Measurements from ENCODE around the gene PEAK1.

Gene PEAK1

DNA sequence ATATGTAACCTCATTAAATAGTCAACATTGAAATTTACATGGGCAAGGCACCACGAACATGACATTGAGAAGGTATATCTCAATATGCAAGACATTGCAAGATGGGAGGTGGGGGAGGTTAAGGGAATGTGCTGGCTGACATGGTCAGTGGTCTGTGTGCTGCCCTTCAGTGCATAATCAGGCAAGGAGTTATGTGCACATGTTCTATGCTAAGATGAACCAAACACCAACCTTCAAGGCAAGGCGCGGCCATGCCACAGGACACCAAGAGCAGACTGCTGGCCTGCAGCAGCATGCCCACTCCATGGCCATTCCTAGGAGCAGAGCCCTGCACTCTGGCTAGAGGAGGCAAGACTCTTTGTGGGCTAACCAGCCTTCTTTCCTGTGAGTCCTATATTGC is 308.1 kb downstream of the PEAK1 start:
- TF ChIP-seq CTCF (IDR thresholded peaks at IDR 0.05; ENCODE audit: insufficient read depth, low read depth, low read length, missing control alignments): no peak
- H3K4me3 ChIP-seq (ENCODE audit: low read length): no peak overlapping the region
- no peak for DNase-seq (ENCODE audit: low read depth)

DNA sequence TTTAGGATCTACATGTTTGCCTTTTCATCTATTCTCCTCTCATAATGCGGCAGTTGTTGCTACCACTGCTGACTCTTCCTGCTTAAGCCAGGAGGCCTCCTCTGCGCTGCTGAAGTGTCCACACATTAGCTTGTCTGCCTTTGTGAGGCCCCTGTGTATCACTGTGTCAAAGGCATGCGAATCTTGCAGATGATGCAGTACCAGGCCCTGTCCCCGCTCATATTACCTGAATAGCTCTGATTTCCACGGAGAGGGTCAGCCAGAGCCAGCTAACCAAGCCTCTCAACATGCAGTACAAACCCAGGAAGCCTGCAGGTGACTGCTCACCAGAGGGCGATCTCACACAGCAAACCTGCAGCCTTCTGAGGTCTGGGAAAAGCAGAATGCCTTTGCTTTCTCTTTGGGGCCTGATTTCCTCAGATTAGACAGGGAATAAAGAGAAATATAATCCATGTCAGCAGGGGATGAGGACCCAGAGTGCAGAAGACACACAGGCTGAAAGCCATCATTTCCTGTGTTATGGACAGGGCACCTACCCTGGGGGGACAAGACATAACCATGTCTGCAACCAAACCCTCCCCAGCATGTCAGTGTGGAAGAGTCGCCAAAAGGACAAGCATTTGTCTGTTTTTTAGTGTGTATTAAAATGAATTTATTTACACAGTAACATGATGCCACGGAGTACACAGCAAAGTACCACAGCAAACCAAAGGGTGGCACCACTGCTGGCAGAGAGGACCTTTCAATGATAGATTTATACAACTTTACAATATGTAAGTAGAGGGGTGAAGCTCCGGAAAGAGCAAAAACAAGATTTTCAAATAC is 312.2 kb downstream of the PEAK1 start:
- no peak overlapping the region for H3K4me3 ChIP-seq (ENCODE audit: low read length)
- DNase-seq (ENCODE audit: low read depth): peak; percentile 51
- peak; percentile 84 for TF ChIP-seq CTCF (IDR thresholded peaks at IDR 0.05; ENCODE audit: insufficient read depth, low read depth, low read length, missing control alignments)

DNA sequence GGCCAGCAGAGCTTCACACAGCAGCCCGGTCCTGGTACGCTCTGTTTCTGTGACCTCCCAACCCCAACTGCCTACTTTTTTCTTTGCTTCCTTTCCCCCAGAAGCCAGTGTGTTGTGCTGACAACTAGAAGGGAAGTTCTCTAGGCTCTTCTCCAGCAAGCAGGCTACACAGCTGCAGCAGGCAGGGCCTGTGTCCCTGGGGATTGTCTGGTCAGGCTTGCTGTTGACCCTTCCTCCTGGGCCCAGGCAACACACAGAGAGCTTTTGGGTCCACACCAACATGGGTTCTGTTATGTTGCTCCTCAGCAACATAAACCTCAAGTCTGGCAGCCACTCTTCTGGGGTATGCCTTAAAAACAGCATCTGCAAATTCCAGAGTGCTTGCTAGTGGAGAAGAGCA is 312.8 kb downstream of the PEAK1 start:
- TF ChIP-seq CTCF (IDR thresholded peaks at IDR 0.05; ENCODE audit: insufficient read depth, low read depth, low read length, missing control alignments): no peak
- no peak for DNase-seq (ENCODE audit: low read depth)
- H3K4me3 ChIP-seq (ENCODE audit: low read length): no peak overlapping the region

GRCh38 chr15:77104155-77104554 is 315.7 kb downstream of the PEAK1 start:
- no peak for DNase-seq (ENCODE audit: low read depth)
- H3K4me3 ChIP-seq (ENCODE audit: low read length): no peak overlapping the region
- TF ChIP-seq CTCF (IDR thresholded peaks at IDR 0.05; ENCODE audit: insufficient read depth, low read depth, low read length, missing control alignments): no peak

DNA sequence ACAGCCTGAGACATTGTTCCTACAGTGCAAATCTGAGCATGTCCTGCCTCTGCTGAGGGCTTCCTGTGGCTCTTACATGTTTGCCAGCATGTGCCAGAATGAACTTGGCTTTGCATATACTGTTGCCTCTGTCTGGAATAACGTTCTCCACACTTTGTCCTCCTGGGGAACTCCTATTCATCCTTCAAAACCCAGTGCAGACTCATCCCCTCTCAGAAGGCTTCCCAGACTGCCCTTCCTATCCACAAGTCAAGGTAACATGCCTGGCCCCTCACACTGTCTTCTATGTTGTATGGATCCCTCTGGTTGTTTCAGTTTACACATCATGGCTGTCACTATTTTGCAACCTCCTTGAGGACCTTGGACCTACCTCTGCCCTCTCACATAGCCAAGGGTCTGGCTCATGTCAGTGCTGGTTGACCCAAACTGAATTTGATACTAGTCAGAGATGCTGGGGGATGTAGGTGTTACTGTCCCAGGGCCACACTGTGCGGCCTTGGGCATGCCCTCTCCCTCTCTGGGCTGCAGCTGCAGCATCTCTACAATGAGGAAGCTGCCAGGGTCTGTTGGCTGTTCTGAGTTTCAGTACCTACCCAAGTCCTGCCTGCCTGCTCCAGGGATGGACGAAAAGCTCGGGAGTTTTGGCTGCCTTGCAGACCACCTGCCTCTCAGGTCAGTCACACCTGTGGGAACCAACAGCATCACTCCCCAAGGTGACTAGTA is 320.0 kb downstream of the PEAK1 start:
- TF ChIP-seq CTCF (IDR thresholded peaks at IDR 0.05; ENCODE audit: insufficient read depth, low read depth, low read length, missing control alignments): no peak
- no peak overlapping the region for H3K4me3 ChIP-seq (ENCODE audit: low read length)
- no peak for DNase-seq (ENCODE audit: low read depth)

- H3K4me3 ChIP-seq (ENCODE audit: low read length): no peak overlapping the region
- no peak for DNase-seq (ENCODE audit: low read depth)
- no peak for TF ChIP-seq CTCF (IDR thresholded peaks at IDR 0.05; ENCODE audit: insufficient read depth, low read depth, low read length, missing control alignments)
Observed at GRCh38 chr15:77098572-77098971, 321.3 kb downstream of the PEAK1 start.

All from epithelial cell of esophagus (primary cell).